Stomach (tissue), 4 donors: ENCODE results near the gene BMP7.

Experiments used
- CTCF ChIP-seq, 7 experiments: fragments of 450-650 bp in 4 of 7; fragments of 200-600 bp in 3 of 7; sonication (generic) in 3 of 7; IDR thresholded peaks; one replicate each; pipeline ENCODE4 v1.5.1; 2016 to 2019; ENCODE audit warnings: antibody characterized with exemption in 7 of 7, control low read depth in 2 of 7, mild to moderate bottlenecking in 1 of 7
- EP300 ChIP-seq: sonication (generic); formaldehyde crosslinking; IDR thresholded peaks from one replicate; pipeline ENCODE4 v1.6.1; 2017; ENCODE audit warnings: antibody characterized with exemption
- POLR2A ChIP-seq, 4 donors: fragments of 450-650 bp; IDR thresholded peaks; one replicate each; pipeline ENCODE4 v1.6.1; 2016; ENCODE audit warnings: antibody characterized with exemption in 4 of 4, control low read depth in 2 of 4, mild to moderate bottlenecking in 1 of 4, moderate library complexity in 1 of 4
- POLR2AphosphoS5 ChIP-seq, 3 donors: sonication (generic); formaldehyde crosslinking; IDR thresholded peaks; one replicate each; pipeline ENCODE4 v1.6.1; 2016; ENCODE audit warnings: antibody characterized with exemption in 3 of 3

GRCh38 chr20:57159193-57159851 lies 107.1 kb downstream of the BMP7 start:
- TF ChIP-seq EP300 (no peak), CTCF (IDR thresholded peaks at IDR 0.05) (no peak), POLR2A (IDR thresholded peaks at IDR 0.05) (no peak), POLR2AphosphoS5 (IDR thresholded peaks at IDR 0.05) (no peak)
